ENCODE results near the gene ADGRV1.
A peak's percentile ranks its signal among the peaks of the same experiment; 100 is the strongest.

The ADGRV1 gene

GRCh38 chr5:91207248-91207647 is 648.7 kb downstream of the ADGRV1 start:
- DNase-seq (ENCODE audit: low read depth): no peak
- H3K4me3 ChIP-seq (ENCODE audit: low read depth, low read length): no peak overlapping the region
- TF ChIP-seq CTCF (IDR thresholded peaks at IDR 0.05; ENCODE audit: low read depth, low read length): no peak
- TF ChIP-seq MAX (IDR thresholded peaks at IDR 0.05; ENCODE audit: low read depth, low read length): no peak
- TF ChIP-seq MYC (IDR thresholded peaks at IDR 0.05; ENCODE audit: low read depth, low read length): no peak
- no peak for TF ChIP-seq POLR2A (IDR thresholded peaks at IDR 0.05; ENCODE audit: extremely low read depth, insufficient read length)

- H3K4me3 ChIP-seq (ENCODE audit: low read depth, low read length): no peak overlapping the region
- DNase-seq (ENCODE audit: low read depth): no peak
- TF ChIP-seq CTCF (IDR thresholded peaks at IDR 0.05; ENCODE audit: low read depth, low read length): no peak
- no peak for TF ChIP-seq MYC (IDR thresholded peaks at IDR 0.05; ENCODE audit: low read depth, low read length)
- no peak for TF ChIP-seq POLR2A (IDR thresholded peaks at IDR 0.05; ENCODE audit: extremely low read depth, insufficient read length)
Measured at GRCh38 chr5:91211997-91212713, 653.6 kb downstream of the ADGRV1 start.

- TF ChIP-seq POLR2A (IDR thresholded peaks at IDR 0.05; ENCODE audit: extremely low read depth, insufficient read length) (no peak), MAX (IDR thresholded peaks at IDR 0.05; ENCODE audit: low read depth, low read length) (peak; percentile 27; the same call in 1 of the 2 replicates), CTCF (IDR thresholded peaks at IDR 0.05; ENCODE audit: low read depth, low read length) (no peak), MYC (IDR thresholded peaks at IDR 0.05; ENCODE audit: low read depth, low read length) (no peak)
- no peak for DNase-seq (ENCODE audit: low read depth)
- H3K4me3 ChIP-seq (ENCODE audit: low read depth, low read length): no peak overlapping the region
Measured at GRCh38 chr5:91212714-91213092, 654.1 kb downstream of the ADGRV1 start.

All from NB4 (cell line).